Lower leg skin (tissue), 3 donors: Measurements from ENCODE around the gene RXRA.

ENCODE experiments used
- POLR2A ChIP-seq, 2 donors: fragments of 450-650 bp; IDR thresholded peaks; one replicate each; pipeline ENCODE4 v1.6.1; 2016 to 2017; ENCODE audit warnings: antibody characterized with exemption in 2 of 2, mild to moderate bottlenecking in 1 of 2, moderate library complexity in 1 of 2
- TF ChIP-seq, protein P1 (sequence below), 3 donors: fragments of 450-650 bp; IDR thresholded peaks; one replicate each; pipeline ENCODE4 v1.5.1; 2016; ENCODE audit warnings: antibody characterized with exemption in 3 of 3, mild to moderate bottlenecking in 3 of 3, moderate library complexity in 2 of 3

DNA sequence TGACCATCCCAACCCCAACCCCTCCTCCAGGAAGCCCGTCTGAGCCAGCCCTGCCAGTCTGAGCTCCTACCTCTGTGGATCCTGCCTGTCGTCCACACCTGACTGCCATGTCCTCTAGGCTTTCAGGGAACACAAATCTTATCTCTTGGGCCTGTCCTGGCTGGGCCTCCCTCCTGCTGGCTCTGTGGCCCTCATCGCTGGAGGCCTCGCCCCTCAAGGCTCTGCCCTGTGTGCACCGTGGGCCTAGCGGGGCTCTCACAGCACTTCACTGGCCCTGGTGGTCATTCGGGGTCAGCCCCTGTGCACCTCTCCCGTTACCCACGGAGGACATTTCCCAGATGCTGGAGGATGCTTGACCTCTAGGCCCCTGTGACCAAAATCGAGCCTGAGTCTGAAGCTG is 133.3 kb downstream of the RXRA start:
- TF ChIP-seq, protein P1, sequence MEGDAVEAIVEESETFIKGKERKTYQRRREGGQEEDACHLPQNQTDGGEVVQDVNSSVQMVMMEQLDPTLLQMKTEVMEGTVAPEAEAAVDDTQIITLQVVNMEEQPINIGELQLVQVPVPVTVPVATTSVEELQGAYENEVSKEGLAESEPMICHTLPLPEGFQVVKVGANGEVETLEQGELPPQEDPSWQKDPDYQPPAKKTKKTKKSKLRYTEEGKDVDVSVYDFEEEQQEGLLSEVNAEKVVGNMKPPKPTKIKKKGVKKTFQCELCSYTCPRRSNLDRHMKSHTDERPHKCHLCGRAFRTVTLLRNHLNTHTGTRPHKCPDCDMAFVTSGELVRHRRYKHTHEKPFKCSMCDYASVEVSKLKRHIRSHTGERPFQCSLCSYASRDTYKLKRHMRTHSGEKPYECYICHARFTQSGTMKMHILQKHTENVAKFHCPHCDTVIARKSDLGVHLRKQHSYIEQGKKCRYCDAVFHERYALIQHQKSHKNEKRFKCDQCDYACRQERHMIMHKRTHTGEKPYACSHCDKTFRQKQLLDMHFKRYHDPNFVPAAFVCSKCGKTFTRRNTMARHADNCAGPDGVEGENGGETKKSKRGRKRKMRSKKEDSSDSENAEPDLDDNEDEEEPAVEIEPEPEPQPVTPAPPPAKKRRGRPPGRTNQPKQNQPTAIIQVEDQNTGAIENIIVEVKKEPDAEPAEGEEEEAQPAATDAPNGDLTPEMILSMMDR (IDR thresholded peaks at IDR 0.05) = no peak
- TF ChIP-seq POLR2A (IDR thresholded peaks at IDR 0.05) = no peak
